HG03432 (cell line): ENCODE results near the gene KCNK5.
A peak's percentile ranks its signal among the peaks of the same experiment; 100 is the strongest.

Source experiments
- ATAC-seq: cut with Tn5 transposase; IDR thresholded peaks from one replicate; pipeline ENCODE4 v1.9.1; 2021; ENCODE audit warnings: mild to moderate bottlenecking, moderate library complexity; ENCODE audit not compliant: unreplicated experiment

Gene KCNK5

GRCh38 chr6:39240155-39240757 is 11.0 kb upstream of the KCNK5 start:
- no peak for ATAC-seq

GRCh38 chr6:39239527-39240154 is 10.4 kb upstream of the KCNK5 start:
- ATAC-seq = no peak

- no peak for ATAC-seq
These were observed 7.5 kb upstream of the KCNK5 start for GRCh38 chr6:39236742-39237141.

- no peak for ATAC-seq
These were observed 4.1 kb upstream of the KCNK5 start for GRCh38 chr6:39233333-39233732.

- no peak for ATAC-seq
These were observed 2.4 kb upstream of the KCNK5 start for GRCh38 chr6:39231521-39232243.

GRCh38 chr6:39230654-39231035 is 1.4 kb upstream of the KCNK5 start:
- ATAC-seq = no peak

GRCh38 chr6:39228111-39228971 is 934 bp downstream of the KCNK5 start:
- ATAC-seq = no peak

- ATAC-seq = no peak
These were observed 1.8 kb downstream of the KCNK5 start for GRCh38 chr6:39227476-39227875.

GRCh38 chr6:39226639-39227329 is 2.5 kb downstream of the KCNK5 start:
- no peak for ATAC-seq

- no peak for ATAC-seq
These were observed 3.3 kb downstream of the KCNK5 start for GRCh38 chr6:39225946-39226437.

GRCh38 chr6:39225543-39225942 is 3.7 kb downstream of the KCNK5 start:
- no peak for ATAC-seq

- ATAC-seq = no peak
These were observed 4.6 kb downstream of the KCNK5 start for GRCh38 chr6:39224523-39225182.

- no peak for ATAC-seq
These were observed 5.3 kb downstream of the KCNK5 start for GRCh38 chr6:39224011-39224410.

GRCh38 chr6:39223555-39223954 is 5.7 kb downstream of the KCNK5 start:
- ATAC-seq = no peak

GRCh38 chr6:39223061-39223460 is 6.2 kb downstream of the KCNK5 start:
- no peak for ATAC-seq

- no peak for ATAC-seq
These were observed 7.3 kb downstream of the KCNK5 start for GRCh38 chr6:39221779-39222641.

- no peak for ATAC-seq
These were observed 8.2 kb downstream of the KCNK5 start for GRCh38 chr6:39221115-39221514.

- ATAC-seq = peak; percentile 36
These were observed 10.3 kb downstream of the KCNK5 start for GRCh38 chr6:39218868-39219567.
